Measurements from ENCODE around the gene TMEM184A.

Gene TMEM184A

GRCh38 chr7:1538544-1539180 is 17.3 kb downstream of the TMEM184A start:
- DNase-seq, result no peak

- DNase-seq, result peak in 1 of 2 donors; percentile 48
Measured at GRCh38 chr7:1537535-1538412, 18.2 kb downstream of the TMEM184A start.

GRCh38 chr7:1536743-1537534 is 19.1 kb downstream of the TMEM184A start:
- peak; percentile 26 to 39 for DNase-seq

GRCh38 chr7:1536455-1536742 is 19.6 kb downstream of the TMEM184A start:
- DNase-seq, result no peak

- no peak for DNase-seq
Measured at GRCh38 chr7:1535701-1536454, 20.1 kb downstream of the TMEM184A start.

DNA sequence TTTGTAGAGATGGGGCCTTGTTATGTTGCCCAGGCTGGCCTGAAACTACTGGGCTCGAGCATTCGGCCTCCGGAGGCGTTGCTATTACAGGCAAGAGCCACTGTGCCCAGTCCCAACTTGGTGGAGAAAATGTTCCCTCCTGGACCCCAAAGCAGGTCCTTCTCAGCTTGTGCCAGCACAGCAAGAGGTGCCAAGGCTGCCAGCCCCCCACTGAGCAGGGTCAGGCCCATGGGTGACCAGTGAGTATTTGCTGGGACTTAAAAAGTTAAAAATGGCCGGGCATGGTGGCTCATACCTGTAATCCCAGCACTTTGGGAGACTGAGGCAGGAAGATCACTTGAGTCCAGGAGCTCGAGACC is 20.9 kb downstream of the TMEM184A start:
- DNase-seq, result no peak

DNA sequence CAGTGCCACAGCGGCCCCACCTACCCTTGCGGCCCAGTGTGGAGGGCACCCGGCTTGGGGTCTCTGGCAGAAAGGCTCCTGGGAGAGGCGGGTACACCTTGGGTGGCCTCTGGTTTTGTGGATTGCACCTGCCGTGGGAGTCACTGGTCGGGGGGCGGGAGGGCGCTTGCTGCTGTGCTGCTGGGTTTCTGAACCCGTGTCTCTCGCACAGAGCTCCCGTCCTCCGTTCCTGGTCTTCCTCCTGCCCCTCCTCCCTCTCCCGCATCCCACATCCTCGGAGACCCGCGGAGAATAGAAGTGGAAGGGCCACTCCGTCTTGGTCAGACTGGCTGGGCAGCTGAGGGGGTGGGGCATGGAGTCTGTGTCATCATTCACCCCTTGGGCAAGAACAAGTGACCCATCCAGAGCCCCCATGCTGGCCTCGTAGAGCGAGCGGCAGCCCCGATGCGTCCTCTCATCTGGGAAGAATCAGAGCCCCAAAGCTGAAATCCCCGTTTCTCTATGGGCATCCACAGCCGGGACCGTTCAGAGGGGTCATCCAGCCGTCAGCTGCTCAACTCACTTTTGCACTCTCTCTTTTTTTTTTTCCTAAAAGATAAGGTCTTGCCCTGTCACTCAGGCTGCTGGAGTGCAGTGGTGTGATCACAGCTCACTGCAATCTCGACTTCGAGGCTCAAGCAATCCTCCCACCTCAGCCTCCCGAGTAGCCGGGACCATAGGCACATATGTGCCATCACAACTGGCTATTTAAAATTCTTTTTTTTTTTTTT is 21.5 kb downstream of the TMEM184A start:
- DNase-seq, result no peak

- no peak for DNase-seq
Measured at GRCh38 chr7:1533547-1534329, 22.3 kb downstream of the TMEM184A start.

- no peak for DNase-seq
Measured at GRCh38 chr7:1533255-1533546, 22.8 kb downstream of the TMEM184A start.

GRCh38 chr7:1532456-1533254 is 23.4 kb downstream of the TMEM184A start:
- peak; percentile 22 to 49 for DNase-seq

DNA sequence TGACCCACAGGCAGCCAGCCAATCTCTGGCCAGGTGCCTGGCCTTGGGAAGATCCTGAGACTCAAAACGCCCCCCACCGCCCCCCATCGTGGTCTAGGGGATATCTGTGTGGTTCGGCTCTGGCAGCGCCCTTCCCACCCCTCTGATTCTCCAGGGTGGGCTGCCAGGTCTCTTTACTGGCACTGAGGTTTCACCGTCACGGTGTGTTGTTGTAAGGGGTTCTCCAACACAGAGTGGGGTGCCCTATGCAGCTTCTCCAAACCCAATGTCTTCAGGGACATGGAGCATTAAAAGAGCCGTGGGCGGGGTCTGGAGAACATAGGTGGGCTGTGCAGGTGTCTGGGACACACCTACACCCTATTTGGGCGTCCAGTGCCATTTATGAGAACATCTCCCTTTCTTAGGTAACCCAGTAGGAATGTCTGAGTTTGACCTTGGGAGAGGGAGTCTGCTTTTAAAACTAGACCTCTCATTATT is 24.0 kb downstream of the TMEM184A start:
- DNase-seq, result no peak

- no peak for DNase-seq
Measured at GRCh38 chr7:1531263-1531978, 24.6 kb downstream of the TMEM184A start.

- DNase-seq, result no peak
Measured at GRCh38 chr7:1530946-1531262, 25.1 kb downstream of the TMEM184A start.

GRCh38 chr7:1529383-1530116 is 26.5 kb downstream of the TMEM184A start:
- DNase-seq, result no peak

- no peak for DNase-seq
Measured at GRCh38 chr7:1526271-1526754, 29.7 kb downstream of the TMEM184A start.

- no peak for DNase-seq
Measured at GRCh38 chr7:1525409-1525808, 30.6 kb downstream of the TMEM184A start.

GRCh38 chr7:1523844-1524243 is 32.2 kb downstream of the TMEM184A start:
- no peak for DNase-seq

DNA sequence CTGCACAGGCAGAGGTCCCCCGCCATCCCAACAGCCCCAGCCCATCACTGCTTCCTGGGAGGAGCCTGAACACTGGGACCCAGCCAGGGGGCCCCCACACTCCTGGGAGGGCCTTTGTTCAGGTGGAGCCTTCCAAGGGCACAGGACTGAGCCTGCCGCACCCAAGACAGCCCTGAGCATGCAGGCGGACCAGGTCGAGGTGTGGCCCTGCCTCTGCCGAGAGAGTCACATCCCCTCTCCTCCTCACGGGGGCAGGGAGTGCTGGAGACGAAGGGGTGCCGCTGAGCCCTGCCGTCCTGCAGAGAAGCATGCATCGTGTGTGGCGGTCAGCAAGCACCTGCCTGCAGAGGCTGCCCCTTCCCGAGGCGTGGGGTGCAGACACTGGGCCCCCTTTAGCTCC is 32.8 kb downstream of the TMEM184A start:
- no peak for DNase-seq

GRCh38 chr7:1521456-1521855 is 34.5 kb downstream of the TMEM184A start:
- DNase-seq, result no peak
